Activated T-helper 9 cell treated with anti-CD3 and anti-CD28 coated beads, Interleukin-2, amount 50 U/mL, for 16 hours (primary cell): Measurements from ENCODE around the gene FAM237A.

Experiments
- DNase-seq: peaks from one replicate; pipeline ENCODE4 v3.0.0-alpha.2; 2020; ENCODE audit warnings: low read depth

FAM237A gene

GRCh38 chr2:206642075-206643025 is at the start of gene FAM237A:
Gene FAM237A (plus strand): TSS chr2:206642487. CDS start chr2:206644237, 1,750 bp downstream.
- no peak for DNase-seq

GRCh38 chr2:206597717-206598218 is 44.5 kb upstream of the FAM237A start:
- no peak for DNase-seq

- DNase-seq = no peak
Measured at GRCh38 chr2:206603243-206603642, 39.0 kb upstream of the FAM237A start.

- DNase-seq = no peak
Measured at GRCh38 chr2:206610451-206610850, 31.8 kb upstream of the FAM237A start.

- no peak for DNase-seq
Measured at GRCh38 chr2:206611191-206611590, 31.1 kb upstream of the FAM237A start.

GRCh38 chr2:206611736-206612135 is 30.6 kb upstream of the FAM237A start:
- no peak for DNase-seq

GRCh38 chr2:206614811-206615210 is 27.5 kb upstream of the FAM237A start:
- DNase-seq = no peak

- DNase-seq = no peak
Measured at GRCh38 chr2:206615417-206616089, 26.7 kb upstream of the FAM237A start.

GRCh38 chr2:206616151-206616550 is 26.1 kb upstream of the FAM237A start:
- no peak for DNase-seq

- DNase-seq = no peak
Measured at GRCh38 chr2:206619011-206619410, 23.3 kb upstream of the FAM237A start.

GRCh38 chr2:206626108-206626507 is 16.2 kb upstream of the FAM237A start:
- no peak for DNase-seq

- DNase-seq = no peak
Measured at GRCh38 chr2:206627632-206628031, 14.7 kb upstream of the FAM237A start.

- no peak for DNase-seq
Measured at GRCh38 chr2:206631340-206631739, 10.9 kb upstream of the FAM237A start.

- no peak for DNase-seq
Measured at GRCh38 chr2:206635015-206635414, 7.3 kb upstream of the FAM237A start.

GRCh38 chr2:206639636-206640035 is 2.7 kb upstream of the FAM237A start:
- no peak for DNase-seq

GRCh38 chr2:206641226-206641625 is 1.1 kb upstream of the FAM237A start:
- DNase-seq = no peak

- DNase-seq = no peak
Measured at GRCh38 chr2:206647985-206648384, 5.7 kb downstream of the FAM237A start.

GRCh38 chr2:206657087-206657486 is 14.8 kb downstream of the FAM237A start:
- no peak for DNase-seq

- DNase-seq = no peak
Measured at GRCh38 chr2:206665251-206665650, 23.0 kb downstream of the FAM237A start.

- no peak for DNase-seq
Measured at GRCh38 chr2:206670531-206671319, 28.4 kb downstream of the FAM237A start.

GRCh38 chr2:206683546-206683945 is 41.3 kb downstream of the FAM237A start:
- no peak for DNase-seq

GRCh38 chr2:206688453-206688852 is 46.2 kb downstream of the FAM237A start:
- DNase-seq = no peak
